ENCODE results near the gene FRAT1.
"Not testable (repeated sequence)": the region's sequence is repeated elsewhere in the genome, so short reads cannot be mapped to it uniquely, and the experiment has no call there.

The FRAT1 gene

DNA sequence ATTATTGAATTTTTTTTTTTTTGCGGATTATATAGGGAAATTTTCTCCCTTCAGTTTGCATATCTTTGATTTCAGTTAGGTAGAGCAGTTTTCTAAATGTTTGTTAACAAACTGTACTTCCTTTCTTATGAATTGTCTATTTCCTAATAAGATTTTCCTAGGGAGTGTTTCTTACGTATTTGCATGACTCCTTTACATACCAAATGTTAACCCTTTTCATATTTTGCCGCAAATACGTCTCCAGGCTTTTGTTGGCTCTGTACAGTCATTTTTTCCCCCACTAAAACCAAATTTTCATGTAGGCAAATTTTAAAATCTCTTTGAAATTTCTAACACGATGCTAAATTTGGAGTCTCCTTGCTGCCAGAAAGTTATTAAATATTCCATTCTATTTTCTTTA, 17.4 kb downstream of the FRAT1 start:
- no peak for DNase-seq

DNA sequence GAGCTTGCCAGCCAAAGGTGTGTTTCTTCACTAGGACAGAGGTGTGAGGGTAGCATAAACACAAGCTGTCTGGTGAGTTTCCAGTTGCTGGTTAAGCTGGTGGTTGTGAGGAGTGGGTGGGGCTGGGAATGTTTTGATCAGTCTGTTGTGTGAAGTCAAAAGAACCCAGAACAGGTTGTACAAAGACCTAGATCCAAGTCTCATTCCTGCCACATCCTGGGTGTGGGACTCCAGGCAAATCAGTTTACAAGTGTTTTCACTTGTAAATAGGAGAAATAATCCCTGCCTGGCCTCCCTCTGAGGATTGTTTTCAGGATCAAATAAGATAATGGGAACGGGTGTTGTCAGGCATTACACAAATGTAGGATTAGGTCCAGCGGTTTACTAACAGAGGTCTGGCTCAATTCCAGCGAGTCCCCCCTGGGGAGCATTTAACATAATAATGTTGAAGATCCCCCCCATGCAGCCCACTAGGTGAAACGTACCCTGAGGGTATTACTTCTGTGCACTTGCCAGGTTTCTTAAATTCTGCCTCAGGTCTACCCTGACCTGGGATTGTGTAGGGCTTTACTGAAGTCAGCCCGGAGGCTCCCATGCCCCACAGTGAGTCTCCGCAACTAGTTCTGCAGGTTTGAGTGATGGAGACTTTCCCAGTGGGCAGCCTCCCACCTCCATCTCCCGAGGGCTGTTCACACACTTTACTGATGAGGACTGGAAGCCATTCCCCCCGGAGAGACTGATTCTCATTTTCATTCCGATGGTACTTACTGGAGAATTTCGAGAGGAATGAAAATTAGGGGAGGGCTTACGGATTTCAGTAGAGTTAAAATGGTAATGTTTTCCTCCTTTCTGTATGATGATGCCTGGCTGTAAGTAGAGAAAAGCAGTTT, 18.1 kb downstream of the FRAT1 start:
- DNase-seq: no peak

DNA sequence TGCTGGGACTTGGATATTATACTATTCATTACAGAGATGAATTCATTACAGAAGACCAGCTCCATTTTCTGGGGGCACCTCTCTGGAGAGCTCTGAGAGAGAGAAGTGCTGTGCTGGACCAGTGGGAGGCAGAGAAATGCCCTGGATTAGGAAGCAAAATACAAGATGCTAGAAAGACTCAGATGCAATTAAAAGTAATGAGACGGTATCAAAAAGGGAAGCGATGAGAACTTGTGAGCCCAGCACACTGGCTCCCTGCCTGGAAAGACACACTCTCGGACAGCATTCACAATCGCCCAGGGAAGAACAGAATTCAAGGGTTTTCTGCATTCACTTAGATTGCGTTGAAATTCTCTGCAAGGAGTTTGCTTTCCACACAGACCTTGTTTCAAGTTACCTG, 19.0 kb downstream of the FRAT1 start:
- no peak for DNase-seq

DNA sequence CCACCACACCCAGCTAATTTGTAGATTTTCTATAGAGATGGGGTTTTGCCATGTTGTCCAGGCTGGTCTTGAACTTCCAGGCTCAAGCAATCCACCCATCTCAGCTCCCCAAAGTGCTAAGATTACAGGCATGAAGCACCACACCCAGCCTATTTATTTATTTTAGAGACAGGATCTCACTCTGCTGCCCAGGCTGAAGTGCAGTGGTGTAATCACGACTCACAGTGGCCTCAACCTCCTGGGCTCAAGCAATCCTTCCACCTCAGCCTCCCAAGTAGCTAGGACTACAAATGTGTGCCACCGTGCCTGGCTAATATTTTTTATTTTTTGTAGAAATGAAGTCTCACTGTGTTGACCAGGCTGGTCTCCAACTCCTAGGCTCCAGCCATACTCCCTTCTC, 22.3 kb downstream of the FRAT1 start:
- DNase-seq: no peak

DNA sequence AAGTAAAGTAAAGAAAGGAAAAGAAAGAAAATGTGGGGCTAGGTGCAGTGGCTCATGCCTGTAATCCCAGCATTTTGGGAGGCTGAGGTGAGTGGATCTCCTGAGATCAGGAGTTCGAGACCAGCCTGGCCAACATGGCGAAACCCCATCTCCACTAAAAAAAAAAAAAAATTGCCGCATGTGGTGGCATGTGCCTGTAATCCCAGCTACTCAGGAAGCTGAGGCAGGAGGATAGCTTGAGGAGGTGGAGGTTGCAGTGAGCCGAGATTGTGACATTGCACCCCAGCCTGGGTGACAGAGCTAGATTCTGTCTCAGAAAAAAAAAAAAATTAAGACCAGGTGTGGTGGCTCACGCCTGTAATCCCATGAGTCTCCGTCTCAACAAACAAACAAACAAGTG, 24.6 kb downstream of the FRAT1 start:
- not testable (repeated sequence) for DNase-seq

DNA sequence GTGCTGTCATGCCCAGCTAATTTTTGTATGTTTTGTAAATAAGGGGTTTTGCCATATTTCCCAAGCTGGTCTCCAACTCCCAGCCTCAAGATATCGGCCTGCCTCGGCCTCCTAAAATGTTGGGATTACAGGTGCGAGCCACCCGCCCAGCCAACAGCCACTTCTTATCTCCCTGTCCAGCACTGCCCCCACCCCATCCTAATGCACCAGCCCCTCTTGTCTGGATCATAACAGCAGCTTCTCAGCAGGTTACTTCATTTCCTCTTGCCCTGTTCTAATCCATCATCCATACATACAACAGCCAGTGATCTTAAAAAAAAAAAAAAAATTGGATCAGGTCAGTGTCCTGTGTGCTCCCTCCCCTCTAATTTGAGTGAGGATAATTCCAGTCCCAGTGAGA, 28.2 kb downstream of the FRAT1 start:
- no peak for DNase-seq

DNA sequence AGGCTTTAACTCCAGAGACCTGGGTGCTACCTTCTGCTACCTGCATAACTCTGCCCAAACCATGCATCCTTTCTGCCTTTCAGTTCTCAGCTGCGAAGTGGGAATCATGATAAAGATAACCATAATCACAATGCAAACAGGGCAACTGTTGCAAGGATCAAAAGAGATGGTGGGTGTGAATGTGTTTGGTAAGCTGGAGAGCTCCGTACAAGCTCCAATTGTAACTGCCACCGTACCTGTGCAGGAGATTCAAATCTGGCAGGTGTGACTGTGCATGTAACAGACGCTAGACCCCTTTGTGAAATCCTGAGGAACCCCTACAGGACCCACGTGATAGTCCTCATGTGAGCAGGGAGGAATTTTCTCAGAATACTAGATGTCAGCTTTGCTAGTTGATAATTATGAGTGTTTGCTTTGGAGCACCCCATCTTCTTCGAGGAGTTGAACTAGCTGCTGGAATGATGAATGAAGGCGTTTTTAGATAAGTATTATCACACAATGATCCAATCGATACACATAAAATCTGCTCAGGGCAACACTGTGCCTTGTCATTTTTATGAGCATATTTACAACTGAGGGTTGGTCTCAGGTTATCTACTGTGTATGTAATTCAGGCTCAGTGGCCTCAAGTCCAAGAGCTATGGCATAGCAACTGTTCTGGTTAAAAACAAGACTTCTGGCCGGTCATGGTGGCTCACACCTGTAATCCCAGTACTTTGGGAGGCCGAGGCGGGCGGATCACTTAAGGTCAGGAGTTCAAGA, 30.9 kb downstream of the FRAT1 start:
- no peak for DNase-seq

DNA sequence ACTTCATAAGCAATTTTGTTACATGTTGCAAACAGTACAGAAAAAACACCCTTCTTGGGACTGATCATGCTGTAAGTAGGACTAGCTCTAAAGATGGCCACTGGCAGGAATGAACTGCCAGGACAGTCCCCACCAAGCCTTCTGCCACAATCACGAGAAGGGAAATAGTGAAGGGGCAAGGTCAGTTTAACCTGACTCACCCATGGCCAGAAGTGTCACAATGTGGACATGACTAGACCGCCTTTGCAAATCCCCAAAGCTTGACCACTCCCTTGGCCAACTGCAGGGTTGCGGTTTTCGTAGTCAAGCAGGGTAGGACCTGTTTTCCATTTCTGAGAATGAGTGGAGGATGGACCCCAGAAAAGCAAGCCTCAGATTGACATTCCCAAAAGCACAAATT, 34.9 kb downstream of the FRAT1 start:
- no peak for DNase-seq

DNA sequence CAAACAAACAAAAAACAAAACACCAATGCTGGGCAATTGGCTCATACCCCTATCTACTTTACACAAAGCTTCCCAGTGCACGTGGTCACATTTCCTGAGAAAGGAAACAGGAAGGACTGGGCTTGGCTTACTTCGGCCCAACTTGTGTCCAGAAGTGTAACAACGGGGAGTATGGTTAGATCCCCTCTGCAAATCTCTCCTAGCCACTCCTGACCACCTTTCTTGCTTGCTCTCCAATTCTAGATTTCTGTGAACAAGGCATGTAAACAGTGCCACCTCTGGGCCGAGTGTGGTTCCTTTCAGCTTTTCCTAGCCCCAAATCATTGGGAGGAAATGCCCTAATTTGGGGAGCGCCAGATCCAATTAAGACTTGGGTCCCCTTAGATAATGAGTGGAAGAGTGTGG, 36.5 kb downstream of the FRAT1 start:
- DNase-seq: peak; percentile 16

DNA sequence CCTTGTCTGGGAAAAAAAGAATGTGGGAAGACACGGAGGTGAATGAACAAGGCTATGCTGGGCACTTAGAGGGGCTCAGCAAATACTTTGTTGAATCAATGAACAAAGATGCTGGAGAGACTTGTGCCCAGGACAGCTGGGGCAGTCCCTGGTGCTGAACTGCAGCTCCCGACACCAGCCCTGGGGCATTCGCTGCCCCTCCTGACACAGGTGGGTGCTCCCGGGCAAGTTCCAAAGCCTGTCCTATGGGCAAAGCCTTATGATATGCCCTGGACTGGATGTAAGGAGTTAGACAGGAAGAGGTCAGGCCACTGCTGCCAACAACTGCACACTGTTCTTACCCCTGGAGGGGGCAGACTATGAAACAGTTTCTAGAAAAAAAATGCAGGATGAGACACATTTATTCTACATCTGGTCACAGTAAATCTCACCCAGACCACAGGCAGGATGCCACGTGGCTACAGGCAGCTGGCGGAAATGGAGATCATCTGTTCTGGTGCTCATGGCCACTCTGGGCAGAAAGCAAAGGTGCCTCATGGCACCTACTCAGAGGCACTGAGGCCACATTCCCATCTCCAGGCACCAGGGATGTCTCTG, 37.3 kb downstream of the FRAT1 start:
- no peak for DNase-seq

DNA sequence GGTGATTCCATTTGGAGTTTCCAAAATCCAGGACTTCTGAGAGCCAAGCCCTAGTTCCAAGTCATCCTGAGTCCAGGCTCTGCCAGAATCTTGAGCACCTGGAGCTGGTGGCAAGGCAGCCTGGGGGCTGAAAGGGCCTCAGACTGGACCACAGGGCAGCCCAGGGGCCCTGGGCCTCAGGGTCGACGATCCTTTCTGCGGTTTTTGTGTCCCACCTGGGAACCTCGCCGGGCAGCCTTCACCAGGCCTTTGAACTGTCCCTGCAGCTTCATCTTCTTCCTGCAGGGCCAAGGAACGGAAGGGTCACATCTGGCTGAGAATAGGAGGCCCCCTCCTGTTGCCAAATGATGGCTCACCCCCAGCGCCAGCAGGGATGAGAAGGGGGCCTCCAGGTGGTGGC, 37.8 kb downstream of the FRAT1 start:
- DNase-seq: no peak

DNA sequence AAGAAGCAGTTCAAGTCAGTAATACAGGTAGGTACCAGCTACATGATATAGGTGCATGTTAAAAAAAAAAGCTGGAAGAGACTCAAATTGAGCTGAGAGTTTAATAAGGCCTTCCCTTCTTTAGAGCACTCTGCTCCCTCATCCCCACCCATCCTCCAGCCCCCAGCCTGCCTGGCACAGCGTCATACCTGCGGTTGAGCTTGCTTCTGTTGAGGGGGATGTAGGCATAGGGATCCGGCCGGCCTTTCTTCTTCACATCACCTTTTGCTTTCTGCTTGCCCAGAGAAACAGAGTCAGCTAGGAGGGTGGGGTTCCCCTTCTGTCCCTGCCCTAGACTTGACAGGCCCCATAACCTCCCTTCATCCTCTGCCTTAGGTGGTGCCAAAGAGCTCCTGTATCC, 39.3 kb downstream of the FRAT1 start:
- DNase-seq: no peak

DNA sequence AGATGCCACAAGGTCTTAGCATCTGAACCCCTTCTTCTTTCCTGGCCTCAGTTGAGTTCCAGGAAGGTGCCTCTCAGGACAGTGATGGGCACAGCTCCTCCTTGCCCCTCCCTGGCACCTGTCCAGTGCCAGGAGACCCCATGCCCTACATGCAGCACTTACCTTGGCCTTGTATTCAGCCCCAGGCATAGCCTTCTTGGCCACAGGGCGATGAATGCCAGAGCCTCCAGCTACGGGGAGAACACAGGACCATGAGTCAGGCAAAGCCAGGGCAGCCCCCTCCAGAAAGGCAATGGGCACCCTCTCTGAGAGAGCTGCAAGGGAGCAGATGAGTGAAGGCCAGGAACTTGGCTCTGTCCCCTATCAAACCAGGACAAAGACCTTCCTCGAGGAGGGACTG, 39.7 kb downstream of the FRAT1 start:
- DNase-seq: no peak

DNA sequence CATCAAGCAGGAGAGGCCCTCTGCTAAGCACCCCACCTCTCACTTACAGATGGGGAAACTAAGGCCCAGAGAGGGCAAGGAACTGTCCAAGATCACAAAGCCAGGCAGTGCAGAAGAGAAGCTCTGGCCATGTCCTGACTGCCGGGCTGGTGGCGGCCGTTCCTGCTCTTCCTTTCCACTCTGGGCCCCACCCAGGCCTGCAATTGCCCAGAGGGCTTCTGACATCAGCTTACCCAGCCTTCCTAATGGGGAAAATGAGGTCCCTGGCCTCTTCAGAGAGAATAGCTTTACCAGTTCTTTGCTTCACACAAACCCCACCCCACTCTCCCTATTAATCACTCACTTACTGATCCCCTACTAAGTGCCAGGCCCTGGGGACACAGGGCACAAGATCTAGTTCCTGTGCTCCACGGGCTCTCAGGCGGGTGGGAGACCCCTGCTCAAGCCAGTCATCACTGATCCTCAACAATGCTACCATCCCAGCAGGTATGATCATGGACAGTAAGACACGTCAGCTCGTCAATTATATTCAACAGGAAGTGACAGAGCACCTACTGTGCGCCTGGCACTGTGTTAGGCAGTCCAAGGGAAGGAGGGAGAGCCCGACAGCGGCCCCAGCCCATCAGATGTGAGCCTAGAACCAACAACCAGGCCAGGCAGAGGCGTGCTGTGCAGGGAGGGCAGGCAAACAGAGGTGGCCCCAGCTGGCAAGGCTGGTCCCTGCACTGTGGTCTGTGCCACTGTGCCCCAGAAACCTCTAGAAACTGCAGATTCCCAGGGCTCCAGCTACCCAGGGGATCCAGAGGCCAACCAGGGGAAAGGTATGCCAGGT, 41.9 kb downstream of the FRAT1 start:
- no peak for DNase-seq

DNA sequence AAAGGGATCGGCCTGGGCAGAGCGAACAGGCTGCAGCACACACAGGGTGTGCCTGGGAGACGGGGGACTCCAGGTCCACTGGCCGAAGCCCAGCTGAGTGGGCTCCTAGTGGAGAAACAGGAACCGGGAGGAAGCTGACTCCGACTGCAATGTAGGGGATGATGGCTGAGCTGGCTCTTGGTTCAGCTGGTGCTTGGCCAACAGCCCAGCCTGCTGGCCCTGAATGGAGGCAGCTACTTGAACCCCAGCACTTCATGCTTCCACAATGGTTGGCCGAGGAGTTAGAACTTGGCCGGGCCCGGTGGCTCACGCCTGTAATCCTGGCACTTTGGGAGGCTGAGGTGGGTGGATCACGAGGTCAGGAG, 42.4 kb downstream of the FRAT1 start:
- no peak for DNase-seq

DNA sequence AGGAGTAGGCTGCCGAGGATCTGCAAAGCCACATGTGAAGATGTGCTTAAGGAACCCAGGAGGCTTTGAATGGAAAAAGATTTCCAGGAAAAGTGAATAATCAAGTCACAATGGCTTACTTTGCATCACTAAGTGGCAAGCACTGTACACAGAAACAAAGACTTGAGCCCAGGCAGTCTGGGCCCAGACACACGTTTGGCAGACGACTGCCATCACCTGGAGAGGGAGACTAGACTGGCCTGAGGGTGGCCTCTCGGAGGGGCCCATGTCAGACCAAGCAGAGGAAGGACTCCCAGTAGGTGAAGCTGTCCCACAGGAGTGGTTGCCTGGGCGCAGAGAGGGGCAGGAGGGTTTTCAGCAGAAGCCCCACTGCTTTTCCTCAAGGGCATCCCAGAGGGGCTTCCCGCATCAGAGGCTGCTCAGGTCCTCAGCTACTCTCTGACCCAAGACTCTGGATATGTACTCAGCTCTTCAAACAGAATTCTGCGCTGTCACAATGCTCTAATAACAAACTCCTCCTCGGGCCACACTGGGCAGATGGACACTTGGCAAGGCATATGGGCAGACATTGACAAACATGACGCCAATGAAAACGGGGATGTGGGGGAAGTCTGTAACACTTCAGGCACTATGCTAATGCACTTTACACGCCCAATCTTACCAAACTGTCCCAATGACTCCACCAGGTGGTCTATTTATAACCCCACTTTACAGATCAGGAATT, 43.4 kb downstream of the FRAT1 start:
- DNase-seq: no peak

DNA sequence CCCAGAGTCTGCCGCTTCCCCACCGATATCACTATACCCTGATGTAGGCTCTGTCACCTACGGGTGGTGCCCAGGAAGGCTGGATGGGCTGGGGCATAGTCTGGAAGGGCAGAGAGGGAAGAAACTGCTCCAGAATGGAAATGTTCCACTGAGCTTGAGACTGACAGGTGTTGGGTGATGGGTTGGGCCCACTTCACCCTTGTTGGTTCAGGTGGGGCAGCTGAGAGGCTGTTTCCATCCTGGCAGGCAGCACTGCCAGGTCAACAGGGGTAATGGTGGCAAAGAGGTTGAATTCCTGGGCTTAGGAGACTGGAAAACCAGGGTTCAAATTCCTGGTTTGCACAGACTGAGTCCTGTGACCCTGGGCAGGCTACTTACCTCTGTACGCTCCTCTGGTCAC, 44.0 kb downstream of the FRAT1 start:
- DNase-seq: no peak

DNA sequence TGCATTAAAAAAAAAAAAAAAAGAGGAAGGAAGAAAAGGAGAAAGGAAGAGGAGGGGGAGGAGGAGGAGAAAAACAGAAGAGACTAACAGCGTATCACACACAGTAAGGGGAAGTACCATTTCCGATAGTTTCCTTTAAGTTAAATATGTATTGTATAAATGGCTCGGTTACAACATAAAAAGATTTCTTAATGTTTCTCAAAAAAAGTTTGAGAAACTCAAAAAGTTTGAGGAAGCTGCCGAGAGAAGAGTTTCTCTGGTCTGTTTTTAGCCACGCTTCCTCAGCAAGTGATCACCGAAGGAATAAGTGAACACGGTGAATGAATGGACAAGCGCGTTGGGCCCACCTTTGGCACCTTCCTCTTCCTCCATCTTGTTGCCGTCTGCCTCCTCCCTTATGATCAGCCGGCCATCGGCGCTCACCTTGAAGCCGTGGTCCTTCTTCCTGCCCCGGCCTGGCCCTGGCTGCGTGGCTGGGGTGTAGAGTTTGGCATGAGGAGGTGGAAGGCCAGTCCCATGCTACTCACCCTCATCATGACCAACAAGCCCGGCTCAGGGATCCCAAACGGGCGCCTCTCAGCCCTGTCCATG, 46.8 kb downstream of the FRAT1 start:
- DNase-seq: peak; percentile 73

DNA sequence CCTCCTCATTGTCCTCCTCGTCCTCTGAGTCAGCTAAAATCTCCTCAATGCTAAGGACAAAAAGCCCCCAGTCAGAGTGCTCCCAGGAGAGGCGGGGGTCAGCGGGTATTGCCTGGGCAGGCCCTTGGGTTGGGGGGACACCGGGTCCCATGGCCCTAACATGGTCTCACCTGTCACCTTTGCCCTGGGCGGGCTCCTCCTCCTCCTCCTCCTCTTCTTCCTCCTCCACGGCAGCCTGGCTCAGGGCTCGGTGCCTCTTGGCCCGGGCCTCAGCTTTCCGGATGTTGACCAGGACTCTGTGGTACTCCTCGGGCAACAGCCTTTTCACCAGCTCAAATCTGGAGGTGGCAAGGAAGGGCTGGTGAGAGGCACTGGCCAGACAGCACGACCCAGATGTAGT, 47.5 kb downstream of the FRAT1 start:
- no peak for DNase-seq

DNA sequence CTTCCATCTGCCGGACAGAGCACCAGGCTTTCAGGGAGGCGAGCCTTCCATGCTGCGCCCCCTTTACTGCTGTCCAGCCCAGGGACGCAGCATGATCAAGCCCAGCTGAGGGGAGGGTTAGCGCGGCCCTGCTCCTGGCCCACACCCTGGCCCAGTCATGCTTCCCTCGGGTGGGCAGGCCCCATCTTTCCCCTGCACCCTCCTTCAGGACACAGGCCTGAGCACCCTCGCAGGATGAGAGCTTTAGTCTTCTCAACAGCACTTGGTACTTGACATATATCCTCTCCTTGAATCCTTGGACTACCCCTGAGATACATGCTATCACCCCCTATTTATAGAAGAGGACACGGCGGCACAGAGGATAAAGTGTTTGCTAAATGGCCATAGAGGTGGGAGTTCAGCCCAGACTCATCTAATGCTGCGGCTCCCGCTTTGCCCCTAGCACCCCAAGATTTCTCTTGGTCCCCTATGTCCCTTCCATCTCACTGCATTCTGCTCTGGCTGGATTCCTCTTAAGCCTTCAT, 48.1 kb downstream of the FRAT1 start:
- DNase-seq: no peak

Data from GDM1 (cell line).